IMR-90 (cell line): ENCODE measurements around the gene MSL3B.

Source experiments
- ATAC-seq: fragments of 200-7000 bp; cut with Tn5 transposase; 2 replicates; pipeline ENCODE4 v1.9.1; 2020; ENCODE audit warnings: low read depth, mild to moderate bottlenecking, moderate library complexity
- BruUV-seq: library from RNA; stranded (reverse); fragments of 400-500 nt; replicated peaks from 2 replicates; lab custom pipeline; 2021; lab: Mats Ljungman, UMichigan
- CTCF ChIA-PET: fragments of 300-600 bp; formaldehyde crosslinking; extraction: SDS; loops from one replicate; lab custom pipeline; 2021; ENCODE audit warnings: antibody characterized with exemption; lab: Yijun Ruan, JAX
- POLR2A ChIA-PET: fragments of 300-600 bp; sonication (Branson Sonifier 250); formaldehyde crosslinking; loops from one replicate; lab custom pipeline; 2022; ENCODE audit warnings: antibody characterized with exemption; ENCODE audit not compliant: unreplicated experiment; lab: Charles Lee
- DNase-seq: peaks from one replicate; pipeline ENCODE4 v3.0.0; 2013
- H2AFZ ChIP-seq: replicated peaks from 2 replicates; pipeline ENCODE3; 2013; ENCODE audit warnings: low read length, mild to moderate bottlenecking; ENCODE audit not compliant: poor library complexity
- H2AK5ac ChIP-seq: 2 replicates; pipeline ENCODE4 v1.6.1; 2013; ENCODE audit warnings: low read depth, low read length, inconsistent platforms
- H2AK9ac ChIP-seq: replicated peaks from 2 replicates; pipeline ENCODE3; 2013; ENCODE audit warnings: mild to moderate bottlenecking, low read depth, low read length, moderate library complexity; ENCODE audit not compliant: poor library complexity
- H2BK120ac ChIP-seq: 2 replicates; pipeline ENCODE4 v1.6.1; 2013; ENCODE audit warnings: low read depth, low read length, inconsistent platforms
- H2BK15ac ChIP-seq: 3 replicates; pipeline ENCODE4 v1.6.1; 2013; ENCODE audit warnings: low read depth, low read length, inconsistent platforms
- H2BK20ac ChIP-seq: 2 replicates; pipeline ENCODE4 v1.6.1; 2013; ENCODE audit warnings: low read depth, mild to moderate bottlenecking, inconsistent platforms, low read length, moderate library complexity
- H2BK5ac ChIP-seq: 2 replicates; pipeline ENCODE4 v1.6.1; 2013; ENCODE audit warnings: mild to moderate bottlenecking, low read depth, low read length, inconsistent platforms; ENCODE audit not compliant: poor library complexity, severe bottlenecking
- H3K14ac ChIP-seq: replicated peaks from 2 replicates; pipeline ENCODE4 v1.6.1; 2013; ENCODE audit warnings: low read depth, low read length, inconsistent platforms
- H3K18ac ChIP-seq: 2 replicates; pipeline ENCODE4 v1.6.1; 2013; ENCODE audit warnings: low read depth, low read length, control low read depth
- H3K23ac ChIP-seq: 2 replicates; pipeline ENCODE4 v1.6.1; 2013; ENCODE audit warnings: low read depth, low read length, inconsistent platforms
- H3K27ac ChIP-seq: 2 replicates; pipeline ENCODE4 v1.5.1; 2013; ENCODE audit warnings: mild to moderate bottlenecking, control low read depth, low read length; ENCODE audit not compliant: insufficient read depth
- H3K27me3 ChIP-seq: 2 replicates; pipeline ENCODE4 v1.6.1; 2013; ENCODE audit warnings: low read length; ENCODE audit not compliant: control insufficient read depth, insufficient read depth
- H3K36me3 ChIP-seq: 2 replicates; pipeline ENCODE4 v1.6.1; 2013; ENCODE audit warnings: low read length, mixed read lengths; ENCODE audit not compliant: control insufficient read depth, insufficient read depth
- H3K4ac ChIP-seq: 2 replicates; pipeline ENCODE4 v1.6.1; 2013; ENCODE audit warnings: low read depth, low read length, inconsistent platforms
- H3K4me1 ChIP-seq: 2 replicates; pipeline ENCODE4 v1.6.1; 2013; ENCODE audit warnings: low read length, mixed read lengths; ENCODE audit not compliant: control insufficient read depth, insufficient read depth
- H3K4me2 ChIP-seq: 2 replicates; pipeline ENCODE4 v1.6.1; 2013; ENCODE audit warnings: low read depth, mild to moderate bottlenecking, control low read depth, low read length, moderate library complexity
- H3K4me3 ChIP-seq: 2 replicates; pipeline ENCODE4 v1.5.1; 2013; ENCODE audit warnings: low read depth, mild to moderate bottlenecking, control low read depth, low read length, moderate library complexity; ENCODE audit not compliant: insufficient read depth
- H3K56ac ChIP-seq: 2 replicates; pipeline ENCODE4 v1.6.1; 2013; ENCODE audit warnings: low read length, inconsistent platforms; ENCODE audit not compliant: insufficient read depth; ENCODE audit errors: extremely low read depth
- H3K79me1 ChIP-seq, 2 experiments: 2 replicates each; pipeline ENCODE4 v1.6.1; 2013; ENCODE audit warnings: low read length in 2 of 2, inconsistent platforms in 1 of 2, low read depth in 1 of 2
- H3K9ac ChIP-seq: 2 replicates; pipeline ENCODE4 v1.6.1; 2013; ENCODE audit warnings: low read depth, low read length, control low read depth
- H3K9me1 ChIP-seq: 2 replicates; pipeline ENCODE4 v1.6.1; 2013; ENCODE audit warnings: low read length, inconsistent platforms; ENCODE audit not compliant: insufficient read depth
- H3K9me3 ChIP-seq: 2 replicates; pipeline ENCODE4 v1.6.1; 2013; ENCODE audit warnings: low read length; ENCODE audit not compliant: control insufficient read depth, insufficient read depth
- H4K20me1 ChIP-seq: 2 replicates; pipeline ENCODE4 v1.6.1; 2013; ENCODE audit warnings: low read length, inconsistent platforms; ENCODE audit not compliant: insufficient read depth
- H4K5ac ChIP-seq: 2 replicates; pipeline ENCODE4 v1.6.1; 2013; ENCODE audit warnings: mild to moderate bottlenecking, low read depth, low read length, control low read depth
- H4K8ac ChIP-seq, 2 experiments: 2 replicates each; pipeline ENCODE4 v1.6.1; 2013; ENCODE audit warnings: low read depth in 2 of 2, low read length in 2 of 2, control low read depth in 1 of 2, inconsistent platforms in 1 of 2
- H4K91ac ChIP-seq: 2 replicates; pipeline ENCODE4 v1.6.1; 2013; ENCODE audit warnings: low read depth, low read length, inconsistent platforms; ENCODE audit not compliant: insufficient read depth
- BHLHE40 ChIP-seq: fragments of 150-350 bp; IDR thresholded peaks from 2 replicates; pipeline ENCODE4 v1.6.1; 2016; ENCODE audit warnings: mild to moderate bottlenecking, low read depth, low read length
- MAFK ChIP-seq: IDR thresholded peaks from 2 replicates; pipeline ENCODE4 v1.6.1; 2012; ENCODE audit warnings: low read depth, low read length, improper control_type of control experiment
- MAZ ChIP-seq: IDR thresholded peaks from 2 replicates; pipeline ENCODE4 v1.6.1; 2012; ENCODE audit warnings: low read depth, mild to moderate bottlenecking, low read length, improper control_type of control experiment, moderate library complexity, borderline replicate concordance
- NFE2L2 ChIP-seq: fragments of 150-350 bp; IDR thresholded peaks from 2 replicates; pipeline ENCODE4 v1.6.1; 2016; ENCODE audit warnings: low read depth, mild to moderate bottlenecking, low read length
- RCOR1 ChIP-seq: IDR thresholded peaks from 2 replicates; pipeline ENCODE4 v1.6.1; 2012; ENCODE audit warnings: mild to moderate bottlenecking, low read length, improper control_type of control experiment; ENCODE audit not compliant: insufficient replicate concordance
- RFX5 ChIP-seq: IDR thresholded peaks from 2 replicates; pipeline ENCODE4 v1.8.0; 2012; ENCODE audit warnings: low read depth, mild to moderate bottlenecking, low read length, moderate library complexity
- SMC3 ChIP-seq: fragments of 150-350 bp; IDR thresholded peaks from 2 replicates; pipeline ENCODE4 v1.6.1; 2016; ENCODE audit warnings: low read depth, mild to moderate bottlenecking, antibody characterized with exemption, low read length, moderate library complexity
- WGBS, 2 experiments: methylation state at CpG; one replicate each; pipeline versions ENCODE4 v1.1.5 to v1.1.7; 2013; ENCODE audit warnings: missing lambda C conversion rate in 2 of 2; ENCODE audit not compliant: insufficient read length in 1 of 2; ENCODE audit errors: extremely low coverage in 2 of 2; 5-methylcytosine and 5-hydroxymethylcytosine counted together
- dilution Hi-C: fragments of 300-500 bp; cut with HindIII; formaldehyde crosslinking; loops from one replicate; pipeline ENCODE4 v1.14.3; 2018; ENCODE audit warnings: low sequenced_read_pairs; ENCODE audit not compliant: unreplicated experiment
- in situ Hi-C: fragments of 300-500 bp; cut with MboI; formaldehyde crosslinking; loops from 3 replicates; pipeline ENCODE4 v1.14.3; 2019; ENCODE audit warnings: low sequenced_read_pairs, inconsistent platforms, mixed read lengths
- intact Hi-C: fragments of 100-400 bp; cut with micrococcal nuclease; formaldehyde crosslinking; loops from 2 replicates; pipeline ENCODE4 v1.10.0; 2022
- TF ChIP-seq, protein P1 (sequence below): conservative IDR thresholded peaks from 2 replicates; pipeline ENCODE4 v1.5.1; 2012; ENCODE audit warnings: mild to moderate bottlenecking, low read depth, low read length, improper control_type of control experiment
- TF ChIP-seq, protein P2 (sequence below): fragments of 150-350 bp; IDR thresholded peaks from 2 replicates; pipeline ENCODE4 v1.6.1; 2016; ENCODE audit warnings: low read depth, mild to moderate bottlenecking, low read length, moderate library complexity, borderline replicate concordance

MSL3B gene

DNA sequence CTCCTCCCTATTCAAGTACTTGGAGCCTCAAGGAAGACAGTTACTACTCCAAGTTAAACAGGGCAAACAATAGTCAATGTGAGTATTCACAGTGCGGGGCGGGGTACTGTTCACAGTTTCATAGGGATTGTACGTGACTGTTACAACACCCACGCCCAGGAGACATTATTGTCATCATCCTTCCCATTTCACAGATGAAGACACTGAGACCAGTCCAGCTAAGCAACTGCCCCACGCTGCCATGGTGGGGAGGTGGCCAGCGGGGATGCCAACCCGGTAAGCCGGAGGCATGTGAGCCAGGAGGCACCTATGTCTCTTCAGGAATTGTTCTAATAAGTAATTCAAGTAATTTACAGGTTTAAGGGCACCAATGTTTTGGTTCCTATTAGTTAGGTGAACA lies 14.8 kb downstream of the MSL3B start (continued):
- TF ChIP-seq, protein P1, sequence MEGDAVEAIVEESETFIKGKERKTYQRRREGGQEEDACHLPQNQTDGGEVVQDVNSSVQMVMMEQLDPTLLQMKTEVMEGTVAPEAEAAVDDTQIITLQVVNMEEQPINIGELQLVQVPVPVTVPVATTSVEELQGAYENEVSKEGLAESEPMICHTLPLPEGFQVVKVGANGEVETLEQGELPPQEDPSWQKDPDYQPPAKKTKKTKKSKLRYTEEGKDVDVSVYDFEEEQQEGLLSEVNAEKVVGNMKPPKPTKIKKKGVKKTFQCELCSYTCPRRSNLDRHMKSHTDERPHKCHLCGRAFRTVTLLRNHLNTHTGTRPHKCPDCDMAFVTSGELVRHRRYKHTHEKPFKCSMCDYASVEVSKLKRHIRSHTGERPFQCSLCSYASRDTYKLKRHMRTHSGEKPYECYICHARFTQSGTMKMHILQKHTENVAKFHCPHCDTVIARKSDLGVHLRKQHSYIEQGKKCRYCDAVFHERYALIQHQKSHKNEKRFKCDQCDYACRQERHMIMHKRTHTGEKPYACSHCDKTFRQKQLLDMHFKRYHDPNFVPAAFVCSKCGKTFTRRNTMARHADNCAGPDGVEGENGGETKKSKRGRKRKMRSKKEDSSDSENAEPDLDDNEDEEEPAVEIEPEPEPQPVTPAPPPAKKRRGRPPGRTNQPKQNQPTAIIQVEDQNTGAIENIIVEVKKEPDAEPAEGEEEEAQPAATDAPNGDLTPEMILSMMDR: no peak
- no peak for TF ChIP-seq MAFK
- TF ChIP-seq RCOR1: no peak
- TF ChIP-seq BHLHE40: no peak

DNA sequence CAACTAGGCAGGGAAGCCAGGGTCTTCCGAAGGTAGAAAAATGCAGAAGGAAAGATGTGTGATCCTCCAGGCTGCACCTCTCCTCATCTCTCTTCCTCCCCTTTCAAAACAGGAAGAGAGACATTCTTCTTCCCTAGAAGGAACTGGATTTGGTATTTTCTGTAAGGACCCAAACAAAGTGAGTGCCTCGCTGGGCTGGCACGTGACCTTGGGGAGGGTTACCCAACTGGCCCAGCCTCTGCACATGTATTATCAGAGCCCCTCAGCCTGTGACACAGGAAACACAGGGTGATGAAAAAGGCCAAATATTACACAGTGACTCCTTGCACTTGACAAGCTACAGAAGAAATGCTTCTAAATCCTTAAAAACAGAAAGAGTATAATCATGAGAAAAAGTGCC lies 16.1 kb downstream of the MSL3B start:
- Histone ChIP-seq H3K4me1 (peaks cover 13% of the 10 kb centered on the region), H3K18ac (peak overlapping the region; percentile 57), H2BK120ac (peak overlapping the region; percentile 80; the same call in 1 of the 2 replicates), H3K9ac (no peak overlapping the region), H3K27me3 (no peaks in the 10 kb centered on the region), H3K4ac (peak overlapping the region; percentile 79), H4K5ac (peak overlapping the region; percentile 95), H3K4me3 (no peak overlapping the region), H4K20me1 (no peaks in the 10 kb centered on the region; the same call in 1 of the 2 replicates), H2AK5ac (no peak overlapping the region), H2BK20ac (peak overlapping the region; percentile 65; the same call in 1 of the 2 replicates), H3K14ac (peak overlapping the region; percentile 74), H3K79me1 (peaks cover 32 to 52% of the 10 kb centered on the region in 2 experiments), H3K23ac (peak overlapping the region; percentile 77), H4K8ac (peak overlapping the region; percentile 51 to 87; a peak in 3 of 4 replicates), H3K9me1 (peaks cover 10% of the 10 kb centered on the region; the same call in 1 of the 2 replicates), H3K4me2 (peak overlapping the region; percentile 100), H2BK15ac (peak overlapping the region; percentile 6; the same call in 1 of the 3 replicates), H3K9me3 (no peaks in the 10 kb centered on the region), H2AFZ (peak overlapping the region; percentile 85), H4K91ac (peak overlapping the region; percentile 4; the same call in 1 of the 2 replicates), H2AK9ac (peak overlapping the region; percentile 49), H2BK5ac (peak overlapping the region; percentile 67), H3K36me3 (peaks cover 7% of the 10 kb centered on the region), H3K27ac (peak overlapping the region; percentile 68; the same call in 1 of the 2 replicates), H3K56ac (no peak overlapping the region)
- no peak for DNase-seq
- BruUV-seq: no TSS peak
- in situ Hi-C loops: no loop called here
- ATAC-seq: no peak
- CTCF ChIA-PET: no interaction called here
- dilution Hi-C loops: no loop called here
- WGBS, 2 experiments: no CpG with 5 or more reads among the region's 3 CpGs
- intact Hi-C loops: loop anchor here (10.0 kb wide), 2 partner anchors 287 to 693 kb away; partner anchors contain the start of gene USP40
- POLR2A ChIA-PET: no interaction called here
- TF ChIP-seq, protein P2, sequence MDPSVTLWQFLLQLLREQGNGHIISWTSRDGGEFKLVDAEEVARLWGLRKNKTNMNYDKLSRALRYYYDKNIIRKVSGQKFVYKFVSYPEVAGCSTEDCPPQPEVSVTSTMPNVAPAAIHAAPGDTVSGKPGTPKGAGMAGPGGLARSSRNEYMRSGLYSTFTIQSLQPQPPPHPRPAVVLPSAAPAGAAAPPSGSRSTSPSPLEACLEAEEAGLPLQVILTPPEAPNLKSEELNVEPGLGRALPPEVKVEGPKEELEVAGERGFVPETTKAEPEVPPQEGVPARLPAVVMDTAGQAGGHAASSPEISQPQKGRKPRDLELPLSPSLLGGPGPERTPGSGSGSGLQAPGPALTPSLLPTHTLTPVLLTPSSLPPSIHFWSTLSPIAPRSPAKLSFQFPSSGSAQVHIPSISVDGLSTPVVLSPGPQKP: no peak
- TF ChIP-seq SMC3 (no peak), RFX5 (no peak), MAZ (no peak), NFE2L2 (no peak), BHLHE40 (no peak), RCOR1 (no peak)
- TF ChIP-seq, protein P1: no peak
